ENCODE measurements around the gene TRPC6. TPM values are rescaled to one million over a fixed set of nuclear protein-coding genes. Genes with fewer than 3 reads are reported as not detected.

TRPC6 gene
- total and polyA plus RNA-seq, 2 of the 8 experiments (the other 6 are each of a cell fraction or from before 2014, with no cell fraction given): 0.26 to 0.39 TPM

GRCh38 chr11:101576456-101576855 is 7.4 kb downstream of the TRPC6 start:
- POLR2A ChIA-PET (ENCODE audit: partially characterized antibody): no interaction called here
- H4K91ac ChIP-seq (replicated peaks; ENCODE audit: insufficient read length, low read length): no peak overlapping the region

More at GRCh38 chr11:101576456-101576855, 7.4 kb downstream of the TRPC6 start:
- H3K4me3 ChIP-seq (ENCODE audit: extremely low read depth in 1 of 4, insufficient read depth in 2 of 4, low read depth in 3 of 4, low read length in 4 of 4): no peak overlapping the region
- H3K4me1 ChIP-seq (replicated peaks in 1 of 4; ENCODE audit: control insufficient read depth in 3 of 4, insufficient read depth in 4 of 4, low read length in 3 of 4): peaks cover 0 to 4% (median 2%) of the 10 kb centered on the region in 4 experiments; a peak in 3 of 7 replicates
- no peak overlapping the region for H3K56ac ChIP-seq (replicated peaks; ENCODE audit: insufficient read length, low read depth, low read length)
- CTCF ChIA-PET (ENCODE audit: partially characterized antibody): no interaction called here
- no peak overlapping the region for H3K9ac ChIP-seq (replicated peaks in 1 of 4; ENCODE audit: extremely low read depth in 1 of 4, low read depth in 3 of 4, low read length in 3 of 4)
- H4K20me1 ChIP-seq (replicated peaks in 1 of 2; ENCODE audit: control insufficient read depth in 1 of 2, insufficient read depth in 2 of 2, low read length in 2 of 2): no peaks in the 10 kb centered on the region
- no peak overlapping the region for H2BK12ac ChIP-seq (ENCODE audit: low read depth, low read length)
- H3K14ac ChIP-seq (ENCODE audit: insufficient read length): no peak overlapping the region
- H3K23ac ChIP-seq (ENCODE audit: insufficient read length): no peak overlapping the region
- no peak overlapping the region for H2AFZ ChIP-seq (ENCODE audit: low read length)
- H3K23me2 ChIP-seq (ENCODE audit: low read depth, low read length): peaks cover 1% of the 10 kb centered on the region; the same call in 1 of the 2 replicates
- no peak overlapping the region for H4K5ac ChIP-seq (ENCODE audit: insufficient read length, low read depth, low read length)
- H3K36me3 ChIP-seq (ENCODE audit: control insufficient read depth in 2 of 4, insufficient read depth in 4 of 4, low read length in 3 of 4): no peaks in the 10 kb centered on the region
- no peak overlapping the region for H3K18ac ChIP-seq (ENCODE audit: extremely low read depth, low read length)
- DNase-seq (ENCODE audit: low read depth in 1 of 2, low spot score in 2 of 2) (no peak), FAIRE-seq (no peak)
- H2BK5ac ChIP-seq (ENCODE audit: low read depth, low read length): no peak overlapping the region
- H3K4ac ChIP-seq (replicated peaks; ENCODE audit: insufficient read length, low read depth, low read length): no peak overlapping the region
- no peak overlapping the region for H2BK20ac ChIP-seq (ENCODE audit: low read length)
- H3K79me2 ChIP-seq (ENCODE audit: control insufficient read depth in 1 of 2, insufficient read depth in 2 of 2, low read length in 2 of 2): no peaks in the 10 kb centered on the region
- no peak overlapping the region for H2AK5ac ChIP-seq (ENCODE audit: low read depth, low read length)
- no peaks in the 10 kb centered on the region for H3K79me1 ChIP-seq (ENCODE audit: low read depth, low read length)
- no peak overlapping the region for H3K4me2 ChIP-seq (ENCODE audit: insufficient read depth in 1 of 2, low read depth in 2 of 2, low read length in 2 of 2)
- no peak overlapping the region for H4K8ac ChIP-seq (ENCODE audit: extremely low read depth, insufficient read depth, low read length)
- H3K27ac ChIP-seq (ENCODE audit: low read depth, low read length): no peak overlapping the region
- H2BK15ac ChIP-seq (ENCODE audit: low read length): no peak overlapping the region
- H3K9me3 ChIP-seq (ENCODE audit: insufficient read depth in 2 of 2, low read depth in 1 of 2, low read length in 1 of 2): no peaks in the 10 kb centered on the region
- no peak overlapping the region for H2BK120ac ChIP-seq (replicated peaks; ENCODE audit: low read depth, low read length)
- peaks cover 0 to 4% (median 2%) of the 10 kb centered on the region in 4 experiments; a peak in 3 of 7 replicates for H3K27me3 ChIP-seq (replicated peaks in 1 of 4; ENCODE audit: control insufficient read depth in 3 of 4, extremely low read depth in 1 of 4, insufficient read depth in 3 of 4, low read length in 3 of 4)
- no peak for TF ChIP-seq CHD2 (IDR thresholded peaks at IDR 0.05; ENCODE audit: low read length)
- no peak for TF ChIP-seq ZNF274 (IDR thresholded peaks at IDR 0.05; ENCODE audit: borderline replicate concordance, extremely low read depth, low read length)
- no peak for TF ChIP-seq SAP30 (IDR thresholded peaks at IDR 0.05; ENCODE audit: insufficient read depth, insufficient replicate concordance, low read length)
- TF ChIP-seq YY1 (IDR thresholded peaks at IDR 0.05; ENCODE audit: low read depth, low read length): no peak
- TF ChIP-seq TAF7 (optimal IDR thresholded peaks at IDR 0.05; ENCODE audit: borderline replicate concordance, low read depth, low read length): no peak
- TF ChIP-seq NRF1 (IDR thresholded peaks at IDR 0.05; ENCODE audit: low read depth, low read length): no peak
- no peak for TF ChIP-seq KDM1A (IDR thresholded peaks at IDR 0.05; ENCODE audit: borderline replicate concordance, low read length)
- no peak for TF ChIP-seq SP1 (IDR thresholded peaks at IDR 0.05; ENCODE audit: low read depth, low read length)
- no peak for TF ChIP-seq CHD1 (IDR thresholded peaks at IDR 0.05; ENCODE audit: low read depth, low read length)
- TF ChIP-seq RAD21 (IDR thresholded peaks at IDR 0.05 in 1 of 2, conservative IDR thresholded peaks at IDR 0.05 in 1 of 2; ENCODE audit: low read depth in 2 of 2, low read length in 2 of 2): no peak
